Skeletal muscle satellite cell (primary cell): ENCODE measurements around the gene MYB.

Experiments used
- H3K27me3 ChIP-seq: 2 replicates; pipeline ENCODE4 v1.7.0; 2013; ENCODE audit warnings: low read length; ENCODE audit not compliant: control insufficient read depth, insufficient read depth
- H3K36me3 ChIP-seq: 2 replicates; pipeline ENCODE4 v1.7.0; 2013; ENCODE audit warnings: mild to moderate bottlenecking, control low read depth, low read length; ENCODE audit not compliant: insufficient read depth
- H3K4me1 ChIP-seq: 2 replicates; pipeline ENCODE4 v1.7.0; 2013; ENCODE audit warnings: low read length; ENCODE audit not compliant: control insufficient read depth, insufficient read depth
- H3K4me2 ChIP-seq: 2 replicates; pipeline ENCODE4 v1.7.0; 2013; ENCODE audit warnings: mild to moderate bottlenecking, low read length
- H3K4me3 ChIP-seq: 2 replicates; pipeline ENCODE4 v1.7.0; 2013; ENCODE audit warnings: low read length
- H3K9ac ChIP-seq: 2 replicates; pipeline ENCODE4 v1.7.0; 2013; ENCODE audit warnings: mild to moderate bottlenecking, low read depth, low read length, moderate library complexity
- H3K9me3 ChIP-seq: replicated peaks from 2 replicates; pipeline ENCODE4 v1.7.0; 2013; ENCODE audit warnings: mild to moderate bottlenecking, control low read depth, low read length

Gene MYB

GRCh38 chr6:135212935-135213334, 31.8 kb downstream of the MYB start:
- Histone ChIP-seq H3K36me3 (no peaks in the 10 kb centered on the region), H3K9me3 (no peaks in the 10 kb centered on the region), H3K27me3 (no peaks in the 10 kb centered on the region), H3K9ac (no peak overlapping the region), H3K4me1 (peaks cover 8% of the 10 kb centered on the region), H3K4me2 (no peak overlapping the region), H3K4me3 (no peak overlapping the region)

GRCh38 chr6:135213616-135214015, 32.5 kb downstream of the MYB start:
- Histone ChIP-seq H3K27me3 (no peaks in the 10 kb centered on the region), H3K9me3 (no peaks in the 10 kb centered on the region), H3K4me2 (no peak overlapping the region), H3K36me3 (no peaks in the 10 kb centered on the region), H3K4me3 (no peak overlapping the region), H3K4me1 (peaks cover 8% of the 10 kb centered on the region), H3K9ac (no peak overlapping the region)

- Histone ChIP-seq H3K9ac (no peak overlapping the region), H3K4me2 (no peak overlapping the region), H3K9me3 (no peaks in the 10 kb centered on the region), H3K27me3 (no peaks in the 10 kb centered on the region), H3K4me1 (peaks cover 8% of the 10 kb centered on the region), H3K36me3 (no peaks in the 10 kb centered on the region), H3K4me3 (no peak overlapping the region)
Measured at GRCh38 chr6:135215160-135215559, 34.1 kb downstream of the MYB start.

DNA sequence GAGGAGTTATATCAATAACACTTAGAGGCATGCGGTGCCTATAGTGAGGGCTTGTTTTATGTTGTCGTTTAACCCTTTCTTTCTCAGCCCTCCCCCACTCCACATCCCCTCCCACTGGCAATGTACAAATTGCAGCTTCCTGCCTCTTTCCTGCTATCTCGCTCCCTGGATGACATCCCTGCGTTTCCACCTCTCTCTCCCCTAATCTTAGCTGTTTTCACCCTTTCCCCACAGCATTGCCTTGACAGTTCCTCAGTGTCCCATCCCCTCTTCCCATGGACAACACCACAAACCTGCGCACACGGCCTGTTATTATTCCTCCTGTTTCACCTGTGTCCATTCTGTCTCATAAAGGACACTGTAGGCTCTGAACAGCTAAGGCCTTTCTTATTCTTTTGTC, 34.5 kb downstream of the MYB start:
- Histone ChIP-seq H3K4me1 (peaks cover 8% of the 10 kb centered on the region), H3K4me3 (no peak overlapping the region), H3K9ac (no peak overlapping the region), H3K4me2 (no peak overlapping the region), H3K36me3 (no peaks in the 10 kb centered on the region), H3K27me3 (no peaks in the 10 kb centered on the region), H3K9me3 (no peaks in the 10 kb centered on the region)

- no peaks in the 10 kb centered on the region for H3K9me3 ChIP-seq
- H3K4me2 ChIP-seq, result no peak overlapping the region
- H3K9ac ChIP-seq, result no peak overlapping the region
- no peaks in the 10 kb centered on the region for H3K27me3 ChIP-seq
- H3K4me1 ChIP-seq, result peaks cover 3% of the 10 kb centered on the region
- no peaks in the 10 kb centered on the region for H3K36me3 ChIP-seq
- H3K4me3 ChIP-seq, result no peak overlapping the region
Measured at GRCh38 chr6:135217663-135218062, 36.6 kb downstream of the MYB start.

DNA sequence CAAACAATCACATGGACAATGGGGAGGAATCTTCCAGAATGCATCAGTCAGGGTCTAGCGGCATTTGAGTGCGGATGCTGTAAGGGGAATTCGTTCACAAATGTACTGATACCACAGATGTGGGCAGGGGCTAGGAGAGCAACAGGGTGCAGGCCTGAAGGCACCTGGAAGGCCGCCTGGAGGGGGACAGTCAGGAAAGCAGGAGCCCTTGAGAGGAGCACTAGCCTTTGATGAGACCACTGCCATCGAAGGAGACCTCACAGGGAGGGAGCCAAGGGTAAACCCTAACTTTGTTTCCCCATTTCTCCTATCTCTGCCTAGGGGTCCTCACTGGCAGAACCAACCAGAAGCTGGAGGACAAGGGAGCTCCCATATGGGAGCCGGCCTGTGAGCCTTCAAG, 38.2 kb downstream of the MYB start:
- Histone ChIP-seq H3K4me2 (no peak overlapping the region), H3K4me3 (no peak overlapping the region), H3K36me3 (no peaks in the 10 kb centered on the region), H3K27me3 (no peaks in the 10 kb centered on the region), H3K9ac (no peak overlapping the region), H3K4me1 (no peaks in the 10 kb centered on the region), H3K9me3 (no peaks in the 10 kb centered on the region)

DNA sequence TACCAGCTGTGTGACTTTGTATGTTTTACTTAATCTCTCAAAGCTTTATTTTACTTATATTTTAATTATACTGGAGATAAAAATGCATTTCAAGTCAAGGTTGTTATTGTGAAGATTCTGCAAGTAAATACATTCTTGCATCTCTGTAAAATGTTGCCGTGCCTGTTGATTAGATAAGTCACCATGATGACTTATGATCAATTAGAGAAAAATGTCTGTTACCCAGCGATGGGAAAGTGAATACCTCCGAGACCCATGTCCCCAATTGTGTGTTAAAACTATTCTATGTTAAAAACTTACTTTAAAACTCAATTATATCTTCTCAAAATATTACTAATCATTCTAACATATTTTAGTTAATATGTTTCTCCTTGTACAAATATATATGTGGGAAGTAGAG, 39.9 kb downstream of the MYB start:
- H3K9ac ChIP-seq, result no peak overlapping the region
- no peaks in the 10 kb centered on the region for H3K9me3 ChIP-seq
- H3K4me2 ChIP-seq, result no peak overlapping the region
- no peaks in the 10 kb centered on the region for H3K27me3 ChIP-seq
- H3K36me3 ChIP-seq, result no peaks in the 10 kb centered on the region
- H3K4me1 ChIP-seq, result no peaks in the 10 kb centered on the region
- H3K4me3 ChIP-seq, result no peak overlapping the region

DNA sequence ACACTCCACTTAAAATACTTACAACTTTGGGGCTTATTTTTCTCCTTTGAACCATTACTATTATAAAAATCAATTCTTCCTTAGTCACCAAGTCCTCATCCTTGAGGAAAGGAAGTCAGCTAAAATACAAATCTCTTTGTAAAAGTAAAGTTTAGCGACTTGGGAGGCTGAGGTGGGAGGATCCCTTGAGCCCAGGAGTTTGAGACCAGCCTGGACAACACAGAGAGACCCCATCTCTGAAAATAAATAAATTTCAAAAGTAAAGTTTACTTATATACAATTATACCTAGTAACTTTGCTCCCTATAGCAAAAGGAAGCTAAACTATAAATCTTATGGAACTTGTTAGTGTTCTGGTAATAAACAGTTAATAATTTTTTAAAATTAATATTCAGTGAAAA, 40.4 kb downstream of the MYB start:
- H3K9me3 ChIP-seq, result no peaks in the 10 kb centered on the region

GRCh38 chr6:135222623-135223022, 41.5 kb downstream of the MYB start:
- no peaks in the 10 kb centered on the region for H3K9me3 ChIP-seq
- no peaks in the 10 kb centered on the region for H3K4me1 ChIP-seq
- no peaks in the 10 kb centered on the region for H3K36me3 ChIP-seq
- no peaks in the 10 kb centered on the region for H3K27me3 ChIP-seq
- no peak overlapping the region for H3K4me2 ChIP-seq
- no peak overlapping the region for H3K9ac ChIP-seq
- H3K4me3 ChIP-seq, result no peak overlapping the region

More for the DNA sequence above, 40.4 kb downstream of the MYB start:
- Histone ChIP-seq H3K9ac (no peak overlapping the region), H3K27me3 (no peaks in the 10 kb centered on the region), H3K4me3 (no peak overlapping the region), H3K4me2 (no peak overlapping the region), H3K36me3 (no peaks in the 10 kb centered on the region), H3K4me1 (no peaks in the 10 kb centered on the region)

- Histone ChIP-seq H3K4me1 (no peaks in the 10 kb centered on the region), H3K9ac (no peak overlapping the region), H3K27me3 (no peaks in the 10 kb centered on the region), H3K4me3 (no peak overlapping the region), H3K4me2 (no peak overlapping the region), H3K9me3 (no peaks in the 10 kb centered on the region), H3K36me3 (no peaks in the 10 kb centered on the region)
Measured at GRCh38 chr6:135224037-135224647, 43.0 kb downstream of the MYB start.

DNA sequence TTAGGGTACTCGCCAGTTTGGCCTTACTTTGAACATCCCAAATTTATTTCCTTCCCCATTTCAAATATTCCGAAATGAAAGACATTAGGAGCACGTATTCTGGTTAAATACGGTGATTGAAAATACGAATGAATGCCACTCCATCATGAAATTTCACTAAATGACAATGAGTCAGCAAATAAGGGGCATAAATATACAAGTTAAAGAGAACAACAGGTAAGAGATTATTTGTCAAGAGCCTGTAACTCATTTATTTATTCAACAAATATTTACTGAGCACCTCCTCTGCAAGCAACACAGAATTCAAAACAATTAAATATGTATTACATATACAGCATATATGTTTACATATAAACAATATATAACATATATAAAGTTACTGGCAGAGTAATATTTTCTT, 44.8 kb downstream of the MYB start:
- no peak overlapping the region for H3K9ac ChIP-seq
- H3K4me1 ChIP-seq, result peaks cover 1% of the 10 kb centered on the region
- H3K4me3 ChIP-seq, result no peak overlapping the region
- H3K4me2 ChIP-seq, result no peak overlapping the region
- H3K27me3 ChIP-seq, result no peaks in the 10 kb centered on the region
- no peaks in the 10 kb centered on the region for H3K36me3 ChIP-seq
- no peaks in the 10 kb centered on the region for H3K9me3 ChIP-seq

DNA sequence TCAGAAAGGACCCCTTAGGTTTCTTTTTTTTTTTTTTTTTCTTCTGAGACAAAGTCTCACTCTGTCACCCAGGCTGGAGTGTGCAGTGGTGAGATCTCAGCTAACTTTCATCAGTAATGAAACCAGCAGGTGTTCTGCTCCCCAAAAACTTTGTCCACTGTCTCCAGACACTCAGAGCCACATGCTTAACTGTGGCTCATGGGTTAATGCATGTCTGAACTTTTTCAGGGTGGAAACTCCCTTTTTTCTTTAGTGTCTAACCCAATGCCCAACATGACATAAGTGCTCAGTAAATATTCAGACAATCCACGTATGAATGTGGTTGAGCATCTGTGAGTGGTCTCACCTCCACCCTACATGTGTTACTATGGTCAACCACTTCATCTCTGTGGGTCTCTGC, 45.4 kb downstream of the MYB start:
- Histone ChIP-seq H3K27me3 (no peaks in the 10 kb centered on the region), H3K4me1 (peaks cover 7% of the 10 kb centered on the region), H3K9me3 (no peaks in the 10 kb centered on the region), H3K9ac (no peak overlapping the region), H3K4me3 (no peak overlapping the region), H3K36me3 (no peaks in the 10 kb centered on the region), H3K4me2 (no peak overlapping the region)
